ENCODE data around the gene RNF34. TPM values are rescaled to one million over a fixed set of nuclear protein-coding genes. Genes with fewer than 3 reads are reported as not detected.
A peak's percentile ranks its signal among the peaks of the same experiment; 100 is the strongest.

RNF34 gene
- total and polyA plus RNA-seq, 2 of the 8 experiments (the other 6 are each of a cell fraction or from before 2014, with no cell fraction given), result 37.9 to 57.6 TPM

DNA sequence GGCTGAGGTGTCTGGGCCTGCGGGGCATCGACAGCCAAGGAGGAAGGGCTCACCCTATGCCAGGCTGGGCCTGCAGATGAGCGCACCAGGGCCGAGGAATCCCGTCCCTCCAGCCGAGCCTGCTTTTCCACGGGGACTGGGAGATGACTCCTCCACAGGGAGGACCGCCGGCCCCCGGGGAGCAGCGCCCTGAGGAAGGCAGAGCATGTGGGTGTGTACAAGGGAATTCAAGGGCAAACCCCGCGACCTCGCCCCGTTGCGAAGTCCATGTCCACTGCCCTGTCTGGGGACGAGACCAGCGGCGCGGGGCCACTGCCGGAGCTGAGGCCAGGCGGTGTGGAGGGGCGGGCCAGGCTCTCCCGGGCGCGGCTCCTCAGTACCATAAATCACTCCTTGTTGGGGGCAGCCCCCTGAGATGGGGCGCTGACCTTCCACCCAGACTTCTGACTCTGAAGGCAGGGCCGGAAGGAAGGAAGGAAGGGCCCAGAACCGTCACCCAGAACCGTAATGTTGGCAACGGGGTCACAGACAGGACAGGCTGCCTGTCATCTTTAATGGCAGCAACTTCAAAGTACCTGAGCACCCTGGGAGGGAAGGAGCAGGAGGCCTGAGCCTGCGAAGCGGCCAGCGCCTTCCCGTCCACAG lies 52.5 kb downstream of the RNF34 start:
- Histone ChIP-seq H3K18ac (ENCODE audit: extremely low read depth, low read length) (no peak overlapping the region), H4K5ac (ENCODE audit: insufficient read length, low read depth, low read length) (no peak overlapping the region), H3K27me3 (replicated peaks in 1 of 4; ENCODE audit: control insufficient read depth in 3 of 4, extremely low read depth in 1 of 4, insufficient read depth in 3 of 4, low read length in 3 of 4) (no peaks in the 10 kb centered on the region), H2BK5ac (ENCODE audit: low read depth, low read length) (no peak overlapping the region), H3K79me1 (ENCODE audit: low read depth, low read length) (peaks cover 31% of the 10 kb centered on the region), H2AK5ac (ENCODE audit: low read depth, low read length) (no peak overlapping the region), H2BK12ac (ENCODE audit: low read depth, low read length) (no peak overlapping the region), H3K23ac (ENCODE audit: insufficient read length) (no peak overlapping the region), H2AFZ (ENCODE audit: low read length) (no peak overlapping the region), H4K20me1 (replicated peaks in 1 of 2; ENCODE audit: control insufficient read depth in 1 of 2, insufficient read depth in 2 of 2, low read length in 2 of 2) (peaks cover 18 to 23% of the 10 kb centered on the region in 2 experiments), H3K9ac (replicated peaks in 1 of 4; ENCODE audit: extremely low read depth in 1 of 4, low read depth in 3 of 4, low read length in 3 of 4) (no peak overlapping the region), H3K4ac (replicated peaks; ENCODE audit: insufficient read length, low read depth, low read length) (no peak overlapping the region), H3K4me2 (ENCODE audit: insufficient read depth in 1 of 2, low read depth in 2 of 2, low read length in 2 of 2) (no peak overlapping the region), H3K4me3 (ENCODE audit: extremely low read depth in 1 of 4, insufficient read depth in 2 of 4, low read depth in 3 of 4, low read length in 4 of 4) (no peak overlapping the region), H3K23me2 (ENCODE audit: low read depth, low read length) (no peaks in the 10 kb centered on the region), H3K27ac (ENCODE audit: low read depth, low read length) (no peak overlapping the region), H3K36me3 (ENCODE audit: control insufficient read depth in 2 of 4, insufficient read depth in 4 of 4, low read length in 3 of 4) (peaks cover 0 to 22% (median 7%) of the 10 kb centered on the region in 4 experiments; a peak in 4 of 8 replicates), H3K4me1 (replicated peaks in 1 of 4; ENCODE audit: control insufficient read depth in 3 of 4, insufficient read depth in 4 of 4, low read length in 3 of 4) (peaks cover 0 to 5% (median 2%) of the 10 kb centered on the region in 4 experiments; a peak in 1 of 7 replicates), H3K79me2 (ENCODE audit: control insufficient read depth in 1 of 2, insufficient read depth in 2 of 2, low read length in 2 of 2) (peaks cover 0 to 52% of the 10 kb centered on the region in 2 experiments; a peak in 2 of 4 replicates), H4K91ac (replicated peaks; ENCODE audit: insufficient read length, low read length) (no peak overlapping the region), H3K56ac (replicated peaks; ENCODE audit: insufficient read length, low read depth, low read length) (no peak overlapping the region), H4K8ac (ENCODE audit: extremely low read depth, insufficient read depth, low read length) (peak overlapping the region; percentile 16; the same call in 1 of the 2 replicates), H2BK120ac (replicated peaks; ENCODE audit: low read depth, low read length) (no peak overlapping the region), H2BK15ac (ENCODE audit: low read length) (no peak overlapping the region), H3K14ac (ENCODE audit: insufficient read length) (no peak overlapping the region), H3K9me3 (ENCODE audit: insufficient read depth in 2 of 2, low read depth in 1 of 2, low read length in 1 of 2) (no peaks in the 10 kb centered on the region), H2BK20ac (ENCODE audit: low read length) (no peak overlapping the region)
- WGBS, 2 experiments (ENCODE audit: extremely low coverage in 1 of 2, insufficient coverage in 1 of 2, insufficient read length in 1 of 2, insufficient replicate concordance in 2 of 2, low coverage in 1 of 2, low lambda C conversion rate in 2 of 2, missing lambda C conversion rate in 1 of 2), result 95% methylated on average over 29 of the region's 35 CpGs; no CpG with 5 or more reads in 1 of the 2 experiments
- FAIRE-seq, result no peak
- DNase-seq (ENCODE audit: low read depth in 1 of 2, low spot score in 2 of 2), result no peak
- ChIA-PET CTCF (ENCODE audit: partially characterized antibody) (interaction anchor here (0.7 to 15.5 kb wide), 7 partner anchors 9 to 118 kb away, joined by 3 to 129 read pairs (median 4); no protein-coding TSS in a partner anchor), POLR2A (ENCODE audit: partially characterized antibody) (interaction anchor here (0.7 to 1.3 kb wide), 2 partner anchors 15 to 908 kb away, joined by 3 to 5 read pairs; no protein-coding TSS in a partner anchor)
- TF ChIP-seq, protein P1, sequence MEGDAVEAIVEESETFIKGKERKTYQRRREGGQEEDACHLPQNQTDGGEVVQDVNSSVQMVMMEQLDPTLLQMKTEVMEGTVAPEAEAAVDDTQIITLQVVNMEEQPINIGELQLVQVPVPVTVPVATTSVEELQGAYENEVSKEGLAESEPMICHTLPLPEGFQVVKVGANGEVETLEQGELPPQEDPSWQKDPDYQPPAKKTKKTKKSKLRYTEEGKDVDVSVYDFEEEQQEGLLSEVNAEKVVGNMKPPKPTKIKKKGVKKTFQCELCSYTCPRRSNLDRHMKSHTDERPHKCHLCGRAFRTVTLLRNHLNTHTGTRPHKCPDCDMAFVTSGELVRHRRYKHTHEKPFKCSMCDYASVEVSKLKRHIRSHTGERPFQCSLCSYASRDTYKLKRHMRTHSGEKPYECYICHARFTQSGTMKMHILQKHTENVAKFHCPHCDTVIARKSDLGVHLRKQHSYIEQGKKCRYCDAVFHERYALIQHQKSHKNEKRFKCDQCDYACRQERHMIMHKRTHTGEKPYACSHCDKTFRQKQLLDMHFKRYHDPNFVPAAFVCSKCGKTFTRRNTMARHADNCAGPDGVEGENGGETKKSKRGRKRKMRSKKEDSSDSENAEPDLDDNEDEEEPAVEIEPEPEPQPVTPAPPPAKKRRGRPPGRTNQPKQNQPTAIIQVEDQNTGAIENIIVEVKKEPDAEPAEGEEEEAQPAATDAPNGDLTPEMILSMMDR (IDR thresholded peaks at IDR 0.05; ENCODE audit: control extremely low read depth in 1 of 3, insufficient read depth in 1 of 3, low read depth in 1 of 3, low read length in 3 of 3), result no peak
- TF ChIP-seq, protein P2, sequence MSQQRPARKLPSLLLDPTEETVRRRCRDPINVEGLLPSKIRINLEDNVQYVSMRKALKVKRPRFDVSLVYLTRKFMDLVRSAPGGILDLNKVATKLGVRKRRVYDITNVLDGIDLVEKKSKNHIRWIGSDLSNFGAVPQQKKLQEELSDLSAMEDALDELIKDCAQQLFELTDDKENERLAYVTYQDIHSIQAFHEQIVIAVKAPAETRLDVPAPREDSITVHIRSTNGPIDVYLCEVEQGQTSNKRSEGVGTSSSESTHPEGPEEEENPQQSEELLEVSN (IDR thresholded peaks at IDR 0.05), result no peak
- TF ChIP-seq JUN (IDR thresholded peaks at IDR 0.05; ENCODE audit: low read depth, low read length) (no peak), ZNF274 (IDR thresholded peaks at IDR 0.05; ENCODE audit: borderline replicate concordance, extremely low read depth, low read length) (no peak), SAP30 (IDR thresholded peaks at IDR 0.05; ENCODE audit: insufficient read depth, insufficient replicate concordance, low read length) (no peak), FOSL1 (IDR thresholded peaks at IDR 0.05; ENCODE audit: insufficient read depth, low read depth, low read length) (no peak), SP2 (IDR thresholded peaks at IDR 0.05; ENCODE audit: low read length) (no peak), ASH2L (IDR thresholded peaks at IDR 0.05; ENCODE audit: low read length) (no peak), RBBP5 (IDR thresholded peaks at IDR 0.05; ENCODE audit: borderline replicate concordance, low read depth, low read length) (no peak)
